CD4-positive, alpha-beta T cell treated with Interleukin-6 for 4 hours (primary cell): ENCODE measurements around the gene VBP1.
A peak's percentile ranks its signal among the peaks of the same experiment; 100 is the strongest.
"Not testable (repeated sequence)": the region's sequence is repeated elsewhere in the genome, so short reads cannot be mapped to it uniquely, and the experiment has no call there.

Experiments used
- DNase-seq: peaks from one replicate; pipeline ENCODE4 v3.0.0-alpha.2; 2020; ENCODE audit warnings: mixed read lengths

The VBP1 gene, protein sequence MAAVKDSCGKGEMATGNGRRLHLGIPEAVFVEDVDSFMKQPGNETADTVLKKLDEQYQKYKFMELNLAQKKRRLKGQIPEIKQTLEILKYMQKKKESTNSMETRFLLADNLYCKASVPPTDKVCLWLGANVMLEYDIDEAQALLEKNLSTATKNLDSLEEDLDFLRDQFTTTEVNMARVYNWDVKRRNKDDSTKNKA

DNA sequence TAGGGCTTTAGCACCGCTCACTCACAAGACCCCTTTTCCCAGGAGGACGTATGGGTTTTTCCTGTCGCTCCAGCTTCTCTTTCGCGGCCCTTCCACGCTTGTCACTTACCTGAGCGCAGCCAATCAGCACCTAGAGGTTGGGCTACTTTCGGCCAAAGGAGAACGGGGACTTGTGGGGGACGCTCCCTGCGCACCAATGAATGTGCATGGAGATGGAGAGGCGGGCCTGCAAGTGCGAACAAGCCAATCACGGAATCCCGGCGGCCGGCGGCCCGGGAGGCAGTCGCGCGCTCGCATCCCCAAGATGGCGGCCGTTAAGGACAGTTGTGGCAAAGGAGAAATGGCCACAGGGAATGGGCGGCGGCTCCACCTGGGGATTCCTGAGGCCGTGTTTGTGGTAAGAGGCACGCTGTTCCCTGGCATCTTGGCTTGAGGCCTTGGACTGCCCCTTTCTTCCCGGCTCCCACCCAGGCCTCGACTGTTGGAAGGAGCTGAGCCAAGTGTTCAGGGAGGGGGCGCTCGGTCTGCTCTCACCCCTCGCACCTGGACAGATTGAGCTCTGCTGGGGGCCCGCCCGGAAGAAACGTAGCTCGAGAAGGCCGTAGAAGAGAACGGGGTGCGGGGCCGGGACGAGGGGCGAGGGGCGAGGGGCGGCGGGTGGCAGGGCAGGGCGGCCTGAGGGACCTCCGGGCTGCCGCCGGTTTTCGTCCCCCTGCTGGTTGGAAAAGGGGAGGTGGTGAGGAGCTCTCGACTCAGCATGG lies at the start of gene VBP1:
TSS of gene VBP1 (plus strand) at position 282 of the 761 bp plus-strand sequence. CDS start at position 305, 23 bp downstream.
- peak; percentile 86 for DNase-seq

DNA sequence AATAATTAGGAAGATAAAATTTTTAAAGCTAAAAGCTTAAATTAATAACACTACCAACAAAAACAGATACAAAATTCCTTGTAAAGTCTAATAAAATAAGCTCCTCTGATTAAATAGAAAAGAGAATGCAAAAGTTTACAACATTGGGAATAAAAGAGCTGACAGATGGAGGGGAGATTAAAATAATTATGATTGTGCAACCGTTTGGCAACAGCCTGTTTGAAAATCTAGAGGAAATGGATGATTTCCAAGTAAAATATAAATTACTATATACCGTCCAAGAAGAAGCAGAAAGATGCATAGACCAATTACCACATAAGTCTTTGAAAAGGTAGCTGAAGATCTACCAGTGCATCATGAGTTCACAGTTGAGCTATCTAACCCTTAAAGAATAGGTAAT lies 46.4 kb upstream of the VBP1 start:
- DNase-seq = no peak

DNA sequence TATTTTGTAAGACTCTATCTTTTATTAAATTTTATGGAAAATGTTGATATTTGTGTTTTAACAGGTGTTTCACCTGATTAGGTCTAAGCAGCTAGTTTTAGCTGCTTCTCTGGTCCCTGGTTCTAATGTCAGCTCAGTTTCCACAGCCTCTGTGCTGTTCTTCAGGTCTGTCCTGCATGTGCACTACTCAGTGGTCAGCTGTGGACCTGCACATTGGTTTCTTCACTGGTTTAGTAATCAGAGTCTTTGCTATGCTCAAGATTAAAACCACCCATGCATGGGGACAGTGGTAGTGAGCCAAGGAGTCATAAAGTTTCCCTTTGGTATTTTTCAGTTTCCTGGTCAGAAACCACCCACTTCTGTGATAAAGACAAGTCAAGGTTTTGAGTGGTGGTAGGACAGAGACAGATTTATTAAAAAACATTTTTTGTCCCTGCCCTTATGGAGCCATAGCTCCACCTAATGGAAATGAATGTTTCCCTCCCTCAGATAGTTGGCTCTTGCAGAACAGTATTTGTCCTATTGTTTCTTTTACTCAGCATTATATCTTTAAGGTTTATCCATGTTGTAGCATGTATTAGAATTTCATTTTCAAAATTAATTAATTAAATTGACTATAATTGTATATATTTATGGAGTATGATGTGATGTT lies 36.8 kb upstream of the VBP1 start:
- no peak for DNase-seq

DNA sequence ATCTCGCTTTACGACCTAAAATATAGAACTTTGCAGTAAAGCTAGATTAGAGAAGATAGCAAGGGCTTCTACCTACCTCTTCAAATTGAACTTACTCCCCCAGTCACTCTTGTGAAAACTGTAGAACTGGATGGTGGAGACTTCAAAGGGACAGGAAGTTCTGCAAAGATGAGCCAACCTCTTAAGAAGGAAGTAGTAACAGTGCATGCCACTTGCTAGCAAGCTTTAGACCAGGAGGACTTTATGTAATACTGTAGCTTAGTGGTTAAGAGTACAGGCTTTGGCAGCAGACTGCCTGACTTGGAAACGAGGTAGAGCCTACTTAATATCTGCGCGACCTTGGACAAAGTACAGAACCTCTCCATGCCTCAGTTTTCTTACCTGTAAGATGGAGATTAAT lies 27.5 kb upstream of the VBP1 start:
- DNase-seq = peak; percentile 38

DNA sequence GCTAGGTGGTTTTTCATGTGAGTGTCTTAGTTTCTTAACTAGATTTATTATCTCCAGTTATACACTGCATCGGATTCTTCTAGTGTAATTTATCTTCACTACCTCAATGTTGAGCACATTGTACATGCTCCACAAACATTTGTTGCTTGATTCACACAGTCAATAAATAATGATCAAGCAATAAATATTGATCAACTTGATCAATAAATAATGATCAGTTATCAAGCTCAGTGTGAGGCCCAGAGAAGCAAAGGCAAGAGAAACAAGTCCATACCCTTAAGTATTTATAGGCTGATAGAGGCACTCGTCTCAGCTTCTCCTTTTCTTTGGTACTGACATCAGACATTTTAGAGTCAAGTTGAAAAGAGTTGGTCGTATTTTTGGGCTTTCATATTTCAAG lies 5.1 kb upstream of the VBP1 start:
- DNase-seq = no peak

DNA sequence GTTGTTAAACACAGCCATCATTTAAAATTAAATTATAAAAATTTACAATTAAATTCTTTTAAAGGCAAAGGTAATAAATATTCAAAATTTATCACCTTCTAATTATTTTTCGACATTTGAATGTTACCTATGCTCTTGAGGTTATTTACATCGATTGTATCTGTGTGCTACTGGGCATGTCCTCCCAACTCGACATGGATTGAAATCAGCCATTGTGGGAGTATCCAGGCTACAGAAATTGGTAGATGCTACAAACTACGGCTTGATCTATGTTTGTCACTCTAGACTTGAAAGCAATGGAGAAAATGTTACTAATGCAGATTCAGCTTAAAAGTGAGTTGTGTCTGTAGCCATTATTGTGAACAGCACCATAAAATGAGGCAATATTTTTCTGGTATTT lies 2.5 kb upstream of the VBP1 start:
- no peak for DNase-seq

DNA sequence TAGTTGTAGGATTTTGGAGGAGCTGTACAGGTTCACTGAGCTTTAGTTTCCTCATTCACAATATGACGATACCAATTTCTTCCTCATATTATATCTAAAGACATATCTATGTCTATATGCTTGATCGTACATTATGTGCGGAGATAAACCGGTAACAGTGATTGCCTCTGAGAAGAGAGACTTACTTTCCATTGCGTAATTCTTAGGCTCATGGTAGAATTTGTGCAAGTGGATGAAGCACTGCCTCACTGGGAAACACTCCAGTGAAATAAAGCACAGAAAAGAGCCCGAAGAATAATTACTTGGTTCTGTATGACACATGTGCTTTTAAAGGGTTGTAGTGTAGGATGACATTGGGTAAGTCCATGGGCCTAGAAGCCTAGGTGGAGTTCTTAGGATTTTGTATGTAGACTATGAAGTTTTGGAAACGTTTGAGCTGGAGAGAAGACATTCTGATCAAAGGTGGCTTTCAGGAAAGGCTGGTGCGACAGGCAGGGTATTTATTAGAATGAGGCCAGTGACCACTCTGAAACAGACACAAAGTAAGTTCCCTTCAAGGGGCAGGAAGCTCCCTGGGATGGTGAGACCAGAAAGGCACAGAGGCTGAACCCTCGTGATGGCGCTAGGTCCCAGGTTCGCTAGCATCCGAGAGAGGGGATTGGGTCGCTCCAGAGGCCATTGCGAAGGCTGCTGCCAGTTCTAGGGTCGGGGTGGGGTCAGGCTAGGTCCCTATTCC lies 649 bp upstream of the VBP1 start:
- no peak for DNase-seq

DNA sequence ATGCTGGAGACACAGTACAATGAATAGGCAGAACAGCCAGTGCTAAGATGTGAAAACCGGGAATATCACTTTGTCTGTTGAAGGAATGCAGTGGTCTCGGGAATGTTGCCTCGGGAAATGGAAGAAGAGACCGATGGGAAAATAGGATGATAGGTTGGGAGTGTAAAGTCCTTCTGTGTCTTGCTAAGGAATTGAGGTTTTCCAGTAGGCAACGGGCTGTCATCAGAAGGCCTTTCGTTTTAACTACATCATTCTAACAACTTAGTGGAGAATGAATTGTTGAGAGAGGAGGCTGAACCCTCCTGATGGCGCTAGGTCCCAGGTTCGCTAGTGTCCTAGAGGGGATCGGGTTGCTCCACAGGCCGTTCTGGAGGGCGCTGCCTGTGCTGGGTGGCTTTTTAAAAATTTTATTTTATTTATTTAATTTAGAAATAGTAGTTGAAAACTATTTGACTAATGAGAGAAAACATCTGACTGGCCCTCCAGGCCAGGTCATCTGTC lies 730 bp downstream of the VBP1 start:
- DNase-seq = no peak

DNA sequence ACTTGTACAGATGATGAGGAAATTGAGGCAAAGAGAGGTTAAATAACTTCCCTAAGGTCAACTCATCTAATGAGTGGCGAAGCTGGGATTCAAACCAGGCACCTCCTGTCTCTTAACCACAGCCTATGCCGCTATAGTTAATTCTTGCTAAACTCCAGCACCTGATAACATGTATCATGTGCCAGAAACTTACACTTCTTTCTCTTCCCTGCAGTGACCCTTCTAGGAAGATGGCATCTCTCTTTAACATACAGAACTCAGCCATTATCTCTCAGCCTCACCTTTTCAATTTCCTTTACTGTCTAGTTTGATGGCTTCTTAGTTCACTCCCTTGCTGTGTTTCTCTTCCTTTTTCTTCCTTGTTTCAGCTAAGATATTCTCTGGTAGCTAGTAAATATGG lies 2.5 kb downstream of the VBP1 start:
- DNase-seq = no peak

DNA sequence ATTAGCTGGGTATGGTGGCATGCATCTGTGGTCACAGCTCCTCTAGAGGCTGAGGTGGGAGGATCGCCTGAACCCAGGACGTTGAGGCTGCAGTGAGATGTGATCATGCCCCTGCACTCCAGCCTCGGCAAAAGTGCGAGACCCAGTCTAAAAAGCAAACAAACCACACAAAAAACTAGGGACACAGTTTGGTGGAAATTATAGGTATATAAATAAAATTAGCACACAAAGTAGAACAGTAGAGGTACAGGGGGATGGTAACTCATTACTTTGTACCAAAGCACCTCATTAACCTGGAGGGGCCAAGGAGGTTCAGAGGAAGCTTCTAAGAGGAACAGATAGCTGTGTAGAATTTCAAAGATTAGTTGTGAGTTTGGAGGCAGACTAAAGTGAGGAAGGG lies 5.1 kb downstream of the VBP1 start:
- no peak for DNase-seq

DNA sequence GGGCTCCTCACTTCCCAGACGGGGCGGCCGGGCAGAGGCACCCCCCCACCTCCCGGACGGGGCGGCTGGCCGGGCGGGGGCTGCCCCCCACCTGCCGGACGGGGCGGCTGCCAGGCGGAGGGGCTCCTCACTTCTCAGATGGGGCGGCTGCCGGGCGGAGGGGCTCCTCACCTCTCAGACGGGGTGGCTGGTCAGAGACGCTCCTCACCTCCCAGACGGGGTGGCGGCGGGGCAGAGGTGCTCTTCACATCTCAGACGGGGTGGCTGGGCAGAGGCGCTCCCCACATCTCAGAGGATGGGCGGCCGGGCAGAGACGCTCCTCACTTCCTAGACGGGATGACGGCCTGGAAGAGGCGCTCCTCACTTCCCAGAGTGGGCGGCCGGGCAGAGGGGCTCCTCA lies 7.5 kb downstream of the VBP1 start:
- not testable (repeated sequence) for DNase-seq

DNA sequence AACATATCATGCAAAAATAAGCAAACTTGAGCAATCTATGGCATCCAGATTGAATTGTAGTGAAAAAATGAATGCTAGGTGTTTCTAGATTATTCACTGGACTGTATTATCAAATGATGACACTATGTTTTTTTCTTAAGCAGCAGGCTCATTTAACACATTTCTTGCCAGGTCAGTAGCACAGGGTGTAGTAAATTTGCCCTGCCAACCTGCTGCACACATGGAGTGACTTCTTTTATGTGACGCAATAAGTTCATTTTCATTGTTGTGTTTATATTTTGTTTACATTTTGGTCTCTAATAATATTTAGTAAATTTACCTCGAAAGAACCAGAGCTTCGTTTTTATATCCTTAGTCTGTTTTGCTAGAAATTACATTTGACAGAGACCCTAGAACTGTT lies 9.5 kb downstream of the VBP1 start:
- DNase-seq = no peak

DNA sequence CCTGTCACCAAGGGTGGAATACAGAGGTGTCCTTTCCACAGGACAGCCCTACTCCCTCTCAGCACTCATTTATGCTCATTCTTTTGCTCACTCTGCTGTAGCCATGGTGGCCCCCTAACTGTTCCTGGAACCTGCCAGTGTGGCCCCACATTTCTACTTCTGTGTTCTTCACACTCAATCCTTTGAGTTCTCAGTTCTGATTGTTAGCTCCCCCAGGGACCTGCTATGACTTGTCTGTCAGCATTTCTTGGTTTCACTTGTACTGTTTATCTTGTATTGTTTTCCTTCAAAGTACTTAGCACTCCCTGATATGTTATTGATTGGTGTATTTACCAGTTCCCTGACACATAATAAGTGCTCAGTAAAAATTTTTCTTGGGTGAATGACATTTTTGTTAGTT lies 14.9 kb downstream of the VBP1 start:
- DNase-seq = no peak

DNA sequence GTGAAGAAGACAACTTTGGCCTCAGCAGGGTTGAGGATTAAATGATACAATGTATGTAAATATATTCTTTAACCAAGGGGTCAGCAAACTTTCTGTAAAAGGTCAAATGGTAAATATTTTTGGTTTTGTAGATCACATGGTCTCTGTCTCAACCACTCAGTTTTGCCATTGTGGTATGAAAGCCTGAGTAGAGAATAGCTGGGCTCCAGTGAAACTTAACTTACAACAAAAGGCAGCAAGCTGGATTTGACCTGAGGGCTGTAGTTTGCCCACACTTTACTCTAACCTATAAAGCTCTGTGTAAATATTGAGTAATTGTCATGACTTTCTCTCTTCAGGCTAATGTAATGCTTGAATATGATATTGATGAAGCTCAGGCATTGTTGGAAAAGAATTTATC lies 19.6 kb downstream of the VBP1 start:
- DNase-seq = no peak

DNA sequence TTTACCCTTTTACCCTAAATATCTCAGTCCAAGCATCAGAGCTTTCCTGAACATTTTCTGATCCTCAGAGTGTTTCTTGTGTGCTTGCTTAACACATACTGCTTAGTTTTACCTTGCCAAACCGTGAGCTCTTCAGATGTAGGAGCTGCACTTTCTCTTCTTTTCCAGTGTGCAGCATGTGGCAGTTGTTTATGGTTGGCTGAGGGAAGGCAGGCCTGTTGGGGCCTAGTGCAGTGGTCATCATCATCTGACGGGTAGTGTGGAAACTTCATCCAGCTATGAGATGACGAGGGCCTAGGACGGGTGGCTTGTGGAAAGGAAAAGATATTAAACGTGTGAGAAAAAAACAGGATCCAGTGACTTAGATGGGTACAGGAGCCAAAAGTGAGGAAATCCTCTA lies 21.5 kb downstream of the VBP1 start:
- DNase-seq = no peak

DNA sequence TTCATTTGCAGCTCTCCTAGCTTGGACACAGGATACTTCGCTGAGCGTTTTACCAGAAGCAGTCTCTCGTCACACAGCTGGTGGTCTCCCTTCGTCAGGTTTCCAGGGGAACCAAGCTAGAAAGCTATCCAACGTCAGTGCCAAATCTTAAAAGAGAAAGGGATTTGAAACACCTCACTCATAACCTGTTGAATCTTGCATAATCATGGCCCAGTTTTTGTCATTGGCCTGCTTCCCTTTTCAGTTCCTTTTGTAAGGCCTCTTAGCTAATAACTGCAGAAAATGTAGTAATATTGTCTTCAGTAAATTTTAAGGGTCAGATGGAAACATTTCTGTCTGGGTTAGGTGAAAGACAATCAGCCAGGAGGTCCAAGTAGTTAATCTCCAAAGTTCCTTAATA lies 26.0 kb downstream of the VBP1 start:
- no peak for DNase-seq

DNA sequence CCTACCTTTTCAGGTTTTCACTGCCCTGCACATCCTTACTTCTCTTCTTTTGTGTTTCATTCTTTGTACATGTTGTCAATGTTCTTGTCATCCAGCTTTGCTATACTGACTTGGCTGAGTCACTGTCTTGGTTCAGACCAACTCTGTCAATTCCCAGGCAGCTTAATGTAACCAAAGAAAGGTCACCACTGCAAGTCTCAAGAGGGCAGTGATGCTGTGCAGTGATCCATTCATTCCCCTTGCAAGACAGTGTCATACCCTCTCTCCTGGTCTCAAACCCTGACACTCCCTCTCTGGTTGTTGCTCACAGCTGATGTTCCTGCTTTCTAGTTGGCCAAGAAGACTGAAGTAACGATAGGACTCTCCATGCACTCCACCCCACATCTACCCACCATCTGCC lies 30.5 kb downstream of the VBP1 start:
- DNase-seq = no peak

DNA sequence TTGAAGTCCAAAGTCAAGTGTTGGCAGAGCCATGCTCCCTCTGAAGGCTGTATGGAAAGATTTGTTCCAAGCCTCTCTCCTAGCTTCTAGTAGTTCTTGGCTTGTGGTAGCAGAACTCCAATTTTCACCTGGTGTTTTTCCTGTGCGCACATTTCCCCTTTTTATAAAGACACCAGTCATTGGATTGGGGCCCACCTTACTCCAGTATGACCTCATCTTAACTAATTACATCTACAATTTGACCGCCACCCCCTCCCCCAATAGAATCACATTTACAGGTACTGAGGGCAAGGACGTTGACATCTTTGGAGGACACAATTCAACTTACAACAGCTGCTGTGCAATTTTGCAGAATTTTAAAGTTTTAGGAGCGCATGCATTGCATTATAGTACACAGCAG lies 31.2 kb downstream of the VBP1 start:
- no peak for DNase-seq

DNA sequence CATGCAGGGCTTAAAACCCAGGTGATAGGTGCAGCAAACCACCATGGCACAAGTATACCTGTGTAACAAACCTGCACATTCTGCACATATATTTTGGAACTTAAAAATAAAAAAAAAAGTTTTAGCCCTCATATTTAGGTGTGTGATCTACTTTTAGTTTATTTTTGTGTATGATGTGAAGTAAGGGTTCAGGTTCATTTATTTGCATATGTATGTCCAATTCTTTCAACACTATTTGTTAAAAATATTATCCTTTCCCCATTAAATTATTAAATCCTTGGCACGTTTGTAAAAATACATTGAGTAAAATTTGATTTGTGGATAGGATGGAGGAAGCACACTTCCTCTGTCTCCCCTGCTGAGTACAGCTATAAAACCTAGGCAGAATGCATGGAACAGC lies 35.1 kb downstream of the VBP1 start:
- DNase-seq = no peak

DNA sequence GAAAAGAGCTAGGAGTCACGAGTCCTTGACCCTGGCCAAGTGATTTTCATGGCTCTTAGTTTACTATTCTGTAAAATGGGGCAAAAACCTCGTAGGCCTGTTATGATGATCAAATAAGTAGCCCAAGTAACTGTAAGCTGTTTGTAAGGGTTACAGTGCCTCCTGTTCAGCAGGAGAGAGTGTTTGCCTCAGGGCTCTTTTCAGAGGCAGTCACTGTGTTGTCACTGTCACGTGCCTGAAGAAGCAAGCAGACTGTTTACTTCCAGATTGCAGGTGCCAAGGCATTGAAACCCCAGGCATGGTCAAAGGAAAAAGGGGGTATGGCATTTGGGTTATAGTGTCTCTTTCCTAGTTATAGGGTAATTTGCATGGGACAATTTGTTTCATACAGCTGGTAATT lies 43.5 kb downstream of the VBP1 start:
- DNase-seq = no peak

DNA sequence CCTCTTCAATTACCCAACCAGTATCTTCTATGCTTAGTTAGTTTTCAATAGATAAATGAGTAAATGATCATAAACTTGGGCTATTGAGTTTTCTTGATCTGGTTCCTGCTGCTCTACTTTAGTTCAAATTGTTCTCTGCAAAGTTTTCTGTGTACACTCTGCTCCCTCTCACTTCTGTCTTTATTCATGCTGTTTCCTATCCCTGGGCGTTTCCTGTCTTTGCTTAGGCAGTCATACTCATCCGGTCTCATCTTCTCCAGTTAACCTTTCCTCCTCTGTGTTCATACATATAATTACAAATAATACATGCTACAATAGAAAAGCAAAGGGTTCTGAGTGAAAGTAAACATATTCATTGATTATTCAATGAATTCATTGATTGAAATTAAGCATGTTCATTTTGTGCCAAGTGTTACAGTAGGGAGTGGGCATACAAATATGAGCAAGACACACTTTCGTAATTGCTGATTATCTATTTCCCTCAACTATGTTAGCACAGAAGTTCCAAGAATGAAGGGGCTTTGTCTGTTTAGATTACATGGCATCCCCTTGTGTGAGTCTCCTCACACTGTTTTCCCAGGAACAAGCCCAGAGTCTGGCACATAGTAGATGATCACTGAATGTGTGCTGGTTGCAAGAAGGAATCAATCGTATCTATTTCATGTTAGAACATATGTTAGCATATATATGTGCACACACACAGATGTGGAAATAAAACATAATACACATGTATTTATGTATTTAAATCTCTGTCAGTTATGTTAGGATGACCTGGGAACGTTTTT lies 46.9 kb downstream of the VBP1 start:
- DNase-seq = peak; percentile 11

DNA sequence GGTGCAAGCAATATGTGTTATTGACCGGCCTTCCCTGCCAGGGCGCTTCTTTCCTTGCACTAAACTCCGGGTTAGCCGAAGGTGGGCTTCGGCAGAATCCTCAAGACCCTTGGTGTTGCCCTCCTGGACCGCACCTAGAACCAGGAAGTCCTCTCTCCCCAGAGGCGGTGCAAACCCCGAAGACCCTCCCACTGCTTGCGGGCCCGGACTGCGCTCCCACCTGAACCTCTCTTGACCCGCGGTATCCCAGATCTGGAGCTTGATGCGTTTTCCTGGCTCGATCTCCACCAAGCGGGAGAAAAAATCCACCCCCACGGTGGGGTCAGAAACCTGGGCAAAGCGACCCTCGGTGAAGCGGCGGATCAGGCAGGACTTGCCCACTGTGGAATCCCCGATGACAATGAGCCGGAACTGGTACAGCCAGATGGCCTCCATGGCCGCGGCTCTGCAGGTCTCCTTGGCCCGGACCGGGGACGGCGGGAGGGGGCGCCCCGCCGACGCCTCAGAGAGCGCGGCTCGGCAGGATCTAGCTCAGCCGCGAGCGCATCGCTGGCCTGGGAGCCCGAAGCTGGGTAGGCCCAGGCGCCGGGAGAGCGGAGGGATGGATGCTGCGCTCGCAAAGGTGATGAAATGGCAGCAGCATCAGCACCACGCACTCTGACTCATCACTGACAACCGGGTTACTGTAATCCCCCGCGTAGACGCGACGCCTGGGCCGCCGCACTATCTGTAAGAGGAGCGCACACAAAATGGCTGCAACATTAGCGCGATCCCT lies 47.8 kb downstream of the VBP1 start, which contains the start of gene RAB39B:
TSS of gene RAB39B (minus strand) at position 638 of the 775 bp plus-strand sequence. CDS start at position 435, 203 bp downstream.
- DNase-seq = peak; percentile 77
